Measurements from ENCODE around the gene RAB33A. TPM values are rescaled to one million over a fixed set of nuclear protein-coding genes. Genes with fewer than 3 reads are reported as not detected.

Gene RAB33A
- total RNA-seq, 1 donor from 2014 or later: 18.5 TPM

DNA sequence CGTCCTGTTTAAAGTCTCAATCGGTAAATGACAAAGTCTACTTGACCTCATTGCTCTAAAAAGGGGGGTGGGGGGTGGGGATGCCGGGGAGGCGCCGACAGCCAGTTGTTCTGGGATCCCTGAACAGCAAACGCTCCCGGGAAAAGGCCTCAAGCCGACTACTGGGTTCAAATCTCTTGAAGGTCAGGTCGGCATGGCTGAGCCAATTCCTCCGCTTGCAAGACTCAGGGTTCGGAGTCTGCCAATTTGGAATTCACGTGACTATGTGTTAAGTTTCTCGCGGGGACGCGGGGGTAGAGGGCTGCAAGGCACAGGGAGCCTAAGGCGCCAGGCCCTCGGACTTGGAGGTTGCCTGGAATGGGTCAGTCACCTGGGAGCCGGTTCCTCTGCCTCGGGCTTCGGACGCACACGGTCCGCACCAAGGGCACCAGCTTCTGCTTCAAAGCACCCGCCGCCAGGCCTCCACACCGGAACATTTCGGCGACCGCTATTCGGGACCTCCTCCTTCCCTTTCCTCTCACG lies 6.5 kb upstream of the RAB33A start:
- Mint-ChIP-seq H3K4me1 (peaks cover 27% of the 10 kb centered on the region), H3K4me3 (peak overlapping the region; percentile 91), H3K36me3 (ENCODE audit: low read depth) (peaks cover 3% of the 10 kb centered on the region), H3K27me3 (ENCODE audit: low read depth) (no peaks in the 10 kb centered on the region), H3K9me3 (no peaks in the 10 kb centered on the region), H3K27ac (ENCODE audit: unreplicated experiment) (peak overlapping the region; percentile 79)
- no peak for DNase-seq (ENCODE audit: low read depth, low spot score)
- TF ChIP-seq, protein P1, sequence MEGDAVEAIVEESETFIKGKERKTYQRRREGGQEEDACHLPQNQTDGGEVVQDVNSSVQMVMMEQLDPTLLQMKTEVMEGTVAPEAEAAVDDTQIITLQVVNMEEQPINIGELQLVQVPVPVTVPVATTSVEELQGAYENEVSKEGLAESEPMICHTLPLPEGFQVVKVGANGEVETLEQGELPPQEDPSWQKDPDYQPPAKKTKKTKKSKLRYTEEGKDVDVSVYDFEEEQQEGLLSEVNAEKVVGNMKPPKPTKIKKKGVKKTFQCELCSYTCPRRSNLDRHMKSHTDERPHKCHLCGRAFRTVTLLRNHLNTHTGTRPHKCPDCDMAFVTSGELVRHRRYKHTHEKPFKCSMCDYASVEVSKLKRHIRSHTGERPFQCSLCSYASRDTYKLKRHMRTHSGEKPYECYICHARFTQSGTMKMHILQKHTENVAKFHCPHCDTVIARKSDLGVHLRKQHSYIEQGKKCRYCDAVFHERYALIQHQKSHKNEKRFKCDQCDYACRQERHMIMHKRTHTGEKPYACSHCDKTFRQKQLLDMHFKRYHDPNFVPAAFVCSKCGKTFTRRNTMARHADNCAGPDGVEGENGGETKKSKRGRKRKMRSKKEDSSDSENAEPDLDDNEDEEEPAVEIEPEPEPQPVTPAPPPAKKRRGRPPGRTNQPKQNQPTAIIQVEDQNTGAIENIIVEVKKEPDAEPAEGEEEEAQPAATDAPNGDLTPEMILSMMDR (conservative IDR thresholded peaks at IDR 0.05): no peak

DNA sequence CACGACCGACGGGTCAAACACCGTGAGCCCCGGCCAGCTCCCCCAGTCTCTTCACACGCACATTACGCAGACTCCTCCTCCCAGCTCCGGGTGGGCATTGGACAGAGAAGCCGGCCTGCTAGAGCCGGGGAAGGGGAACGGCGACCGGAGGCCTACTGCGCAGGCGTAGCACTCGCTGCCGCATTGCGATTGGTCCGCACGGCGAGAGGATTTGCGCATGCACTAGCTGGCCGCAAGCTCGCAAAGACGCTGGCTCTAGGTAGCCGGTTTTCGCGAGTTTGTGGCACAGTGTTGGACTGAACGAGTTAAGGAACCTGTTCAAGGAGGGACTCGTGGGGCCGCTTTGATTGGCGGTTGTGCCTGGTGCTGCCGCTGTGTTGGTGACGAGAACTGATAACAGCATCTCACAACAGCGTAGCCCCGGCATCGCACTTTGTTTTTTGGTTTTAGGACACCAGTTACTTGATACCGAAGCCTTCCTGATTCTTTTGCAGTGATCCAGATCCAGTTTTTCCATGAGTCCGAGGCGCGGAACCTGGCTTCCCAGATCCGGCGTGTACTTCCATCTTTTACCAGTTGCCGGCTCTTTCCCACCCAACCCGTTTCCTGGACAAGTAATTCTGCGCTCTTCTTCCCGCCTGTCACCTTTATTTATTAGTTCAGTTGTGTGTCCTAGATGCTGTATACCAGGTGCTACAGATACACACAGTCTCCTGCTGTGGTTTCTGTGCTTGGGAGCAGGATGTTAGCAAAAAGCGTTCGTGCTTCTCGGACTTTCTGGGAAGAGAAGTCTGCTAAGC lies 5.9 kb upstream of the RAB33A start, which contains the start of gene AIFM1:
Gene AIFM1 (minus strand): TSS at position 139 of the 800 bp plus-strand sequence. CDS start 185 bp downstream, outside the sequence.
- Mint-ChIP-seq H3K27me3 (ENCODE audit: low read depth) (no peaks in the 10 kb centered on the region), H3K9me3 (no peaks in the 10 kb centered on the region), H3K4me3 (peak within 1 kb of the TSS; percentile 91), H3K36me3 (ENCODE audit: low read depth) (peaks cover 2% of the 10 kb centered on the region), H3K4me1 (peaks cover 33% of the 10 kb centered on the region), H3K27ac (ENCODE audit: unreplicated experiment) (peak within 1 kb of the TSS; percentile 96)
- DNase-seq (ENCODE audit: low read depth, low spot score): peak; percentile 78
- TF ChIP-seq, protein P1 (conservative IDR thresholded peaks at IDR 0.05): no peak

DNA sequence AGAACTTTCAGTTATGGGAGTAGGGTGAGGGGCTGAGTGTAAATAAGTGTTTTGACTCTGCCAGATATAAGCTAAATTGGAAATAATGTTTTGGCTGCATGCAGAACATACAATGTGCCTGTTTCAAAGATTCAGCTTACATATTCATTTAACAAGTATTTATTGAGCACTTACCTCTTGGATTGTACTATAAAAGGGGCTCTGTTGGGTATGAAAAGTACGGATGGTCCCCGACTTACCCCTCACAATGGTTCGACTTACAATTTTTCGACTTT lies 5.3 kb upstream of the RAB33A start:
- Mint-ChIP-seq H3K27ac (ENCODE audit: unreplicated experiment) (no peak overlapping the region), H3K27me3 (ENCODE audit: low read depth) (no peaks in the 10 kb centered on the region), H3K9me3 (no peaks in the 10 kb centered on the region), H3K36me3 (ENCODE audit: low read depth) (peaks cover 2% of the 10 kb centered on the region), H3K4me1 (peaks cover 35% of the 10 kb centered on the region), H3K4me3 (peak overlapping the region; percentile 91)
- no peak for DNase-seq (ENCODE audit: low read depth, low spot score)
- TF ChIP-seq, protein P1 (conservative IDR thresholded peaks at IDR 0.05): no peak

DNA sequence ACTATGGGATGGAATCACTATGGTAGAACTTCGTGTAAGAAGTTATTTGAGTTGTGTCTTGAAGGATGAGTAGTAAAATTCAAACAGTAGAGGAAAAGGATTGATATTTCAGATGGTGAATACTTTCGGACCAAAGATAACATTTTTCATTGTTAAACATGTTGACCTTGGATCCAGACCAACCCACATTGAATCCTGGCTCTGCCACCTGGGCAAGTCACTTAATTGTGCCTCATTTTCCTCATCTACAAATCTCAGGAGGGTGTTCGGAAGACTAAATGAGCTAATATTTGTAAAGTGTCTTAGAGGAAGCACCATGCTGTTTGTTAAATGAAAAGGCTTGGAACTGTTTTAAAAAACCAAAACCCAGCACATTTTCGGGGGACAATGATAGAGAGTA lies 4.7 kb upstream of the RAB33A start:
- Mint-ChIP-seq H3K27ac (ENCODE audit: unreplicated experiment) (no peak overlapping the region), H3K4me3 (peak overlapping the region; percentile 91), H3K9me3 (no peaks in the 10 kb centered on the region), H3K27me3 (ENCODE audit: low read depth) (no peaks in the 10 kb centered on the region), H3K4me1 (peaks cover 35% of the 10 kb centered on the region), H3K36me3 (ENCODE audit: low read depth) (peaks cover 2% of the 10 kb centered on the region)
- TF ChIP-seq, protein P1 (conservative IDR thresholded peaks at IDR 0.05): no peak
- DNase-seq (ENCODE audit: low read depth, low spot score): no peak

DNA sequence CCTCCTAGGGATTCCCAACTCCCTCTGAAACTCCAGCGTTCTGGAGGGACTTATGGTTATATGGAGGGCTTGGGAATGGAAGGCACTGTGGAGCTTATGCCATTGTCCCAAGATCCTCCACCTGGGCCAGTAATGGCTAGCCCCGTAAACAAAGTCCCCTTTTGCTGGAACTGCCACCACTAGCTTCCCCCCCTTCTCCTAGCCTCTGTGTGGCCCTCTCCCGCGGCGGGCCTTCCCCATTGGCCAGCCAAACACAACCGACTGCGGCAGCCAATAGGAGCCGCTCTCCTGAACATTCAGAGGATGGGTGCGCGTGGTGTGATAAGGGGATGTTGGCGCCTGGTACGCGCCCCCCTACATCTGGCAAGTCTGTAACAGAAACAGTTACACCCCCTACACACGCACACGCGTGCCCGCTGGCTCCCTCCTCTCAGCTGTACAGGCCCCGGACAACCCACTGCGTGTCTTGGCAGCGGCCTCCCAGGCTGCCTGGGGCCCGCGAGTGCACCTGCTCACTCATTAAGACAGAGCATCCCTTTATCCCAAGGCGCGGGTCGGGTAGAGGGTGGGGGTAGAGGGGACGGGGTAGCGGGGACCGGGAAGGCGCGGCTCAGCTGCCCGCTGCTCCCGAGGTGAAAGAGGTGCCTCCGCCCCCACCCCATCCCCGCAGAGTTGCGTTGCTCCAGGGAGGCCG lies 863 bp upstream of the RAB33A start:
- Mint-ChIP-seq H3K4me1 (peaks cover 42% of the 10 kb centered on the region), H3K36me3 (ENCODE audit: low read depth) (peaks cover 2% of the 10 kb centered on the region), H3K9me3 (no peaks in the 10 kb centered on the region), H3K4me3 (peak overlapping the region; percentile 97), H3K27ac (ENCODE audit: unreplicated experiment) (peak overlapping the region; percentile 98), H3K27me3 (ENCODE audit: low read depth) (no peaks in the 10 kb centered on the region)
- TF ChIP-seq, protein P1 (conservative IDR thresholded peaks at IDR 0.05): no peak
- DNase-seq (ENCODE audit: low read depth, low spot score): peak; percentile 57
